GM12872 (cell line): ENCODE measurements around the gene ANO9.

Source experiments
- CTCF ChIP-seq: IDR thresholded peaks from 3 replicates; pipeline ENCODE4 v1.5.1; 2011; ENCODE audit warnings: low read depth, mild to moderate bottlenecking, low read length, moderate library complexity; ENCODE audit not compliant: insufficient read depth

ANO9 gene

DNA sequence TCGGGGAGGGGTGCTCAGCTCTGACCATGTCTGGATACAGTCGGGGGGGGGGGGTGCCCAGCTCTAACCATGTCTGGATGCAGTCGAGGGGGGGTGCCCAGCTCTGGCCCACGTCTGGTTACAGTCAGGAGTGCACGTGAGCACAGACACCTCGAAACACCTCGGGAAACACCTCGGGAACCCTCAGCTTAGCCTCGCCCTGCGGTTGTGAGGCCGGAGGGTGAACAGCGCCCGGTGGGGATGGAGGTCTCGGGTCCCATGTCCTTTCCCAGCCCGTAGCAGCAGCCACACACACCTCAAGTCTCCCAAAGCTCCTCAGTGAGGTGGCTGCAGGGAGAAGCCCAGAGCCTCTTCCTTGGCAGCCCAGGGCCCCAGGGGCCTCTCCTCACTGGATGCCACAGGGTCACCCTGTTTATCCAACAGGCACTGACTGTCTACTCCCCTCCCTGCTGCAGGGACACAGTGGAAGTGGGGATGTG, 29.1 kb downstream of the ANO9 start:
- TF ChIP-seq CTCF, result no peak

DNA sequence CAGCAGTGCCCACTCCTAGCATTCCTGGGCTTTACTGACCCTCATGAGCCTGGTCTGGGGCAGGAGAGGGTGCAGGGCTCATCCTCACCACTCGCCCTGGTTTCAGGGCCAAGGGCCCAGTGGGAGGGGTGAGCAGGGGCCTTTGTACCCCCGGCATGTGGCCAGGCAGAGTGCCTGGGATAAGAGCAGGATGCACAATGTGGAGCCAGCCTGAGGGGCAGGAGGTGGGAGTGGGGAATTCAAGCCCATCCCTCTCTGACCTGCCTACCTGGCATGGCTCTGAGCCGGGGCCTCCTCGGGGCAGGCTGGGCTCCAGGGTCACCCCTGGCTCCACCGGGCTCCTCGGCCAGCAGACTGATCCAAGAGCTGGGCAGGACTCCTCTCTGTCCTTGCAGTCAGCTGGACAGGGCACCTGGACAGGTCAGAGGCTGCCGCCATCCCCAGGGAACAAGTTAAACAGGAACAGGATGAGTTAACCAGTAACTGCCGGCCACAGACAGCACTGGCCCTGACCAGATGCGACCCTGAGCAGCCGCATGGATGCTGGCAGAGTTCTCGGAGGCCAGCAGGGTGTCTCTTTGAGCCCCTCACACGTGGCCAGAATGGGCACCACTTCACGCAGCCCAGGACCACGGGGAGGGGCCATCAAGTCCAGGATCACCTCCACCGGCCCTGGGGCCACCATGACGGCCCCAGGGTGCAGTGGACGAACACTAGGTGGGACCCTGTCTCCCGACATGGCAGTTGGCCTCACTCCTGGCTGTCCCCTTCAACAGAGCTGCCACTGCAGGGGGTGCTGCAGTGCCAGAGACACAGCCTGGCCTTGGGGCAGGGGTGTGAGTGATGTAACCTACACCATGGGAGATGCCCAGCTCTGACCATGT, 32.0 kb downstream of the ANO9 start:
- no peak for TF ChIP-seq CTCF

- no peak for TF ChIP-seq CTCF
Observed at GRCh38 chr11:409008-409599, 32.7 kb downstream of the ANO9 start.

DNA sequence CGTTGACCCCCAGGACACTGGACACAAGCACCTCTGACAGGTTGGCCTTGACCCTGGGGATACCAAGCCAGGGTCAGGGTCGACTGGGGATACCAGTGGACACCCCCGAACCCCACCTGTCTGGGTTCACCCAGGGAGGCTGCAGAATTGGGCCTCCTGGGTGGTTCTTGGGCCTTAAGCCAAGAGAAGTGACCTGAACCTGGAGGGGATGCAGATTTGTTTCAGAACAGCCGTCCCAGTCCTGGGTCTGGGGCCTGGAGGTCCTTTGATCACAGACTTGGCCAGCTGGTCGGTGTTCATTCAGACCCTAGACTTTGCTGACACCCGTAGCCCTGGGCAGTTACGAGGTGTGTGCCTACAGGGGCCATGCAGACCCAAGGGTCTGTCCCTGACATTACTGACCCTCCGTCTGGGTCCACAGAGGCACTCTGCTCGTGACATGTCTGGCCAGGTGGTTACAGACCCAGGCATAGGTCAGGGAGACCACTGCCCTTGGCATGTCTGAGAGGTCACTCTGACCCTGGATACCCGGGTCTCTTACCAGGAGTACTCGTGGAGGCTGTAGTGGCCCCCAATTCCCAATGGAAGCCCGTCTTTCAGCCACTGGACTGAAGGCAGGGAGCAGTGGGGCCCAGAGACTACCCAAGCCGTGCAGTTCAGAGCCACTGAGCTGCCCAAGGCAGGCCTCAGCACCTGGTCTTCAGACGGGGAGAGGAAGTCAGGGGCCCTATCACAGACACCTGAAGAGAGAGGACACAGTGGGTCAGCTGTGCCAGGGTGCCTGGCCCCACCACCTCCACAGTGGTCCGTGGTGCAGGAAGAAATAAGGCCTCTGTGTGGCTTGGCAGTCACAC, 33.4 kb downstream of the ANO9 start:
- TF ChIP-seq CTCF, result no peak

- no peak for TF ChIP-seq CTCF
Observed at GRCh38 chr11:407651-408123, 34.1 kb downstream of the ANO9 start.

GRCh38 chr11:406796-407650, 34.8 kb downstream of the ANO9 start:
- TF ChIP-seq CTCF, result 0 out of 3 replicates have a peak, but pooled peaks have one; percentile 26
